Measurements from ENCODE around the gene CDCA3. TPM values are rescaled to one million over a fixed set of nuclear protein-coding genes. Genes with fewer than 3 reads are reported as not detected.
A peak's percentile ranks its signal among the peaks of the same experiment; 100 is the strongest.

The CDCA3 gene
- total RNA-seq, 1 donor from 2014 or later: 3.2 TPM

GRCh38 chr12:6852651-6853354, 1.7 kb upstream of the CDCA3 start:
- Histone ChIP-seq H3K27me3 (ENCODE audit: insufficient read depth, low read length) (no peaks in the 10 kb centered on the region), H3K4me1 (ENCODE audit: insufficient read depth, low read length) (peaks cover 19% of the 10 kb centered on the region), H3K9ac (ENCODE audit: low read length) (peak overlapping the region; percentile 88), H3K79me2 (ENCODE audit: insufficient read depth, low read length) (peaks cover 59% of the 10 kb centered on the region), H3K4me3 (ENCODE audit: insufficient read depth, low read depth, low read length) (peak overlapping the region; percentile 87), H3K9me3 (ENCODE audit: insufficient read depth, low read depth, low read length) (no peaks in the 10 kb centered on the region), H3K4me2 (ENCODE audit: low read length) (peak overlapping the region; percentile 88), H3K27ac (ENCODE audit: low read depth, low read length) (peak overlapping the region; percentile 89), H2AFZ (ENCODE audit: low read depth, low read length) (peak overlapping the region; percentile 54), H3K36me3 (ENCODE audit: insufficient read depth, low read length) (peaks cover 16% of the 10 kb centered on the region), H4K20me1 (ENCODE audit: insufficient read depth, low read length) (peaks cover 33% of the 10 kb centered on the region)
- peak overlapping the region; percentile 93 for H3K27ac Mint-ChIP-seq (ENCODE audit: unreplicated experiment)
- H3K36me3 Mint-ChIP-seq (ENCODE audit: low read depth, unreplicated experiment): peaks cover 7% of the 10 kb centered on the region
- no peak for TF ChIP-seq EZH2 (IDR thresholded peaks at IDR 0.05; ENCODE audit: insufficient read depth, low read length)
- DNase-seq (ENCODE audit: low read depth) (peak; percentile 75), FAIRE-seq (peak; percentile 26)
- H3K4me1 Mint-ChIP-seq (ENCODE audit: low read depth, unreplicated experiment): peaks cover 12% of the 10 kb centered on the region
- H3K27me3 Mint-ChIP-seq (ENCODE audit: low read depth, unreplicated experiment): no peaks in the 10 kb centered on the region
- H3K4me3 Mint-ChIP-seq (ENCODE audit: unreplicated experiment): peak overlapping the region; percentile 96
- no peaks in the 10 kb centered on the region for H3K9me3 Mint-ChIP-seq (ENCODE audit: unreplicated experiment)

- peaks cover 16% of the 10 kb centered on the region for H3K36me3 ChIP-seq (ENCODE audit: insufficient read depth, low read length)
- H3K27ac ChIP-seq (ENCODE audit: low read depth, low read length): peak within 1 kb of the TSS; percentile 89
- Mint-ChIP-seq H3K4me1 (ENCODE audit: low read depth, unreplicated experiment) (peaks cover 12% of the 10 kb centered on the region), H3K27me3 (ENCODE audit: low read depth, unreplicated experiment) (no peaks in the 10 kb centered on the region), H3K9me3 (ENCODE audit: unreplicated experiment) (no peaks in the 10 kb centered on the region), H3K4me3 (ENCODE audit: unreplicated experiment) (peak within 1 kb of the TSS; percentile 96), H3K36me3 (ENCODE audit: low read depth, unreplicated experiment) (peaks cover 4% of the 10 kb centered on the region), H3K27ac (ENCODE audit: unreplicated experiment) (peak within 1 kb of the TSS; percentile 93)
- peak within 1 kb of the TSS; percentile 88 for H3K9ac ChIP-seq (ENCODE audit: low read length)
- peak; percentile 99 for DNase-seq (ENCODE audit: low read depth)
- H3K27me3 ChIP-seq (ENCODE audit: insufficient read depth, low read length): no peaks in the 10 kb centered on the region
- peak within 1 kb of the TSS; percentile 88 for H3K4me2 ChIP-seq (ENCODE audit: low read length)
- H3K9me3 ChIP-seq (ENCODE audit: insufficient read depth, low read depth, low read length): no peaks in the 10 kb centered on the region
- peak within 1 kb of the TSS; percentile 87 for H3K4me3 ChIP-seq (ENCODE audit: insufficient read depth, low read depth, low read length)
- H3K79me2 ChIP-seq (ENCODE audit: insufficient read depth, low read length): peaks cover 64% of the 10 kb centered on the region
- peaks cover 19% of the 10 kb centered on the region for H3K4me1 ChIP-seq (ENCODE audit: insufficient read depth, low read length)
- peak; percentile 80 for FAIRE-seq
- peaks cover 39% of the 10 kb centered on the region for H4K20me1 ChIP-seq (ENCODE audit: insufficient read depth, low read length)
- H2AFZ ChIP-seq (ENCODE audit: low read depth, low read length): peak within 1 kb of the TSS; percentile 97
- TF ChIP-seq CTCF (IDR thresholded peaks at IDR 0.05; ENCODE audit: insufficient read depth, low read depth, low read length): no peak
- no peak for TF ChIP-seq EZH2 (IDR thresholded peaks at IDR 0.05; ENCODE audit: insufficient read depth, low read length)
Measured at GRCh38 chr12:6851921-6852650, 1.0 kb upstream of the CDCA3 start, which contains the start of gene USP5. Gene USP5 (plus strand): TSS chr12:6852150. CDS start chr12:6852180, 30 bp downstream.

- TF ChIP-seq CTCF (IDR thresholded peaks at IDR 0.05; ENCODE audit: insufficient read depth, low read depth, low read length) (no peak), EZH2 (IDR thresholded peaks at IDR 0.05; ENCODE audit: insufficient read depth, low read length) (no peak)
- Histone ChIP-seq H3K4me1 (ENCODE audit: insufficient read depth, low read length) (peaks cover 19% of the 10 kb centered on the region), H3K36me3 (ENCODE audit: insufficient read depth, low read length) (peaks cover 21% of the 10 kb centered on the region), H3K79me2 (ENCODE audit: insufficient read depth, low read length) (peaks cover 70% of the 10 kb centered on the region), H3K4me2 (ENCODE audit: low read length) (peak overlapping the region; percentile 88), H3K4me3 (ENCODE audit: insufficient read depth, low read depth, low read length) (peak overlapping the region; percentile 87), H2AFZ (ENCODE audit: low read depth, low read length) (peak overlapping the region; percentile 24), H4K20me1 (ENCODE audit: insufficient read depth, low read length) (peaks cover 48% of the 10 kb centered on the region), H3K9ac (ENCODE audit: low read length) (peak overlapping the region; percentile 88), H3K27ac (ENCODE audit: low read depth, low read length) (peak overlapping the region; percentile 25), H3K9me3 (ENCODE audit: insufficient read depth, low read depth, low read length) (no peaks in the 10 kb centered on the region), H3K27me3 (ENCODE audit: insufficient read depth, low read length) (no peaks in the 10 kb centered on the region)
- H3K4me1 Mint-ChIP-seq (ENCODE audit: low read depth, unreplicated experiment): peaks cover 12% of the 10 kb centered on the region
- FAIRE-seq: no peak
- no peak for DNase-seq (ENCODE audit: low read depth)
- H3K36me3 Mint-ChIP-seq (ENCODE audit: low read depth, unreplicated experiment): peaks cover 7% of the 10 kb centered on the region
- H3K4me3 Mint-ChIP-seq (ENCODE audit: unreplicated experiment): peak overlapping the region; percentile 96
- no peak overlapping the region for H3K27ac Mint-ChIP-seq (ENCODE audit: unreplicated experiment)
- no peaks in the 10 kb centered on the region for H3K9me3 Mint-ChIP-seq (ENCODE audit: unreplicated experiment)
- H3K27me3 Mint-ChIP-seq (ENCODE audit: low read depth, unreplicated experiment): no peaks in the 10 kb centered on the region
Measured at GRCh38 chr12:6850796-6851152, 312 bp downstream of the CDCA3 start.

All from astrocyte (in vitro differentiated cells and primary cell).